HCT116 (cell line): Measurements from ENCODE around the gene NEUROG3.

Experiments used
- CEBPB ChIP-seq: IDR thresholded peaks from 2 replicates; pipeline ENCODE4 v1.6.1; 2012; ENCODE audit warnings: low read depth
- POLR2AphosphoS5 ChIP-seq: IDR thresholded peaks from 2 replicates; pipeline ENCODE4 v1.6.1; 2011; ENCODE audit warnings: mild to moderate bottlenecking, low read depth, low read length, moderate library complexity
- SP1 ChIP-seq: IDR thresholded peaks from 2 replicates; pipeline ENCODE4 v1.6.1; 2012; ENCODE audit warnings: low read depth
- TF ChIP-seq, protein P1 (sequence below), 3 experiments: fragments of 200-600 bp in 1 of 3; sonication (generic) in 1 of 3; IDR thresholded peaks in 2 of 3; conservative IDR thresholded peaks in 1 of 3; 2 replicates each; pipeline ENCODE4 v1.5.1; 2012 to 2017; ENCODE audit warnings: low read depth in 2 of 3, low read length in 2 of 3, antibody characterized with exemption in 1 of 3, borderline replicate concordance in 1 of 3, control low read depth in 1 of 3, mild to moderate bottlenecking in 1 of 3, mixed read lengths in 1 of 3, mixed run types in 1 of 3, moderate library complexity in 1 of 3; ENCODE audit not compliant: insufficient read depth in 1 of 3

DNA sequence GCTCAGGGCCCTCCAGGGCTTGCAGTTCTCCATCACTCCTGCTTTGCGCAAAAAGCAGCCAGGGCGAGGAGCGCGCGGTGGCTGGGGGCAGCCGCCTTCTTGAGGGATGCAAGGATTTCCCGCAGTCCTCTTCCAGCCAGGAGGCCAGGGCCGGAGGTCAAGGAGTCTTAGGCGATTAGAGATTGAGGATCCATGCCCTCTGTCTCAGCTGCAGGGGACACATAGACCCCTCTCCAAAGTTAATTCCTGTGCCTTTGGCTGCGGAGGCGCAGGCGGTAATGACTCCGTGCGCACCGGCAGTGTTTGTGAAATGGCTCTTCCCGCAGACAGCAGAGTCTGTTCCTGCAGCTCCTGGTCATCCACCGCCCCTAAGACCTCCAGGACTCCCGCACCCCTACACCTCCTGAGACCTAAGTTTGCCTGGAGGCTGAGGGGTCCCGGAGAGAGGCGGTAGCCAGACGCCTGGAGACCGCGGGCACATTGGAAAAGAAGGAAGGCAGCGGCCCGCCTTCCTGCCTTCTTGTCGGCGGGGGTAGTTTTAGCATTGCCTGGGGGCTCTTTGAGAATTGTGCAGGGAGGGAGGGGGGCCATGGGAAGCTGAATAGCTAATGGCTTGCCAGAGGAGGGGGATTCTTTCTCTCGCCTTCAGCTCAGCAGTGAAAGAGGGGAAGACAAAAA, 3.3 kb upstream of the NEUROG3 start:
- no peak for TF ChIP-seq SP1
- TF ChIP-seq, protein P1, sequence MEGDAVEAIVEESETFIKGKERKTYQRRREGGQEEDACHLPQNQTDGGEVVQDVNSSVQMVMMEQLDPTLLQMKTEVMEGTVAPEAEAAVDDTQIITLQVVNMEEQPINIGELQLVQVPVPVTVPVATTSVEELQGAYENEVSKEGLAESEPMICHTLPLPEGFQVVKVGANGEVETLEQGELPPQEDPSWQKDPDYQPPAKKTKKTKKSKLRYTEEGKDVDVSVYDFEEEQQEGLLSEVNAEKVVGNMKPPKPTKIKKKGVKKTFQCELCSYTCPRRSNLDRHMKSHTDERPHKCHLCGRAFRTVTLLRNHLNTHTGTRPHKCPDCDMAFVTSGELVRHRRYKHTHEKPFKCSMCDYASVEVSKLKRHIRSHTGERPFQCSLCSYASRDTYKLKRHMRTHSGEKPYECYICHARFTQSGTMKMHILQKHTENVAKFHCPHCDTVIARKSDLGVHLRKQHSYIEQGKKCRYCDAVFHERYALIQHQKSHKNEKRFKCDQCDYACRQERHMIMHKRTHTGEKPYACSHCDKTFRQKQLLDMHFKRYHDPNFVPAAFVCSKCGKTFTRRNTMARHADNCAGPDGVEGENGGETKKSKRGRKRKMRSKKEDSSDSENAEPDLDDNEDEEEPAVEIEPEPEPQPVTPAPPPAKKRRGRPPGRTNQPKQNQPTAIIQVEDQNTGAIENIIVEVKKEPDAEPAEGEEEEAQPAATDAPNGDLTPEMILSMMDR (IDR thresholded peaks at IDR 0.05 in 2 of 3, conservative IDR thresholded peaks at IDR 0.05 in 1 of 3; ENCODE audit: borderline replicate concordance in 1 of 3, insufficient read depth in 1 of 3, low read depth in 2 of 3, low read length in 2 of 3): no peak
- TF ChIP-seq CEBPB: no peak
- no peak for TF ChIP-seq POLR2AphosphoS5
